Mucosa of rectum (tissue), 2 donors: ENCODE results near the gene RPIA.
A peak's percentile ranks its signal among the peaks of the same experiment; 100 is the strongest.
"Not testable (repeated sequence)": the region's sequence is repeated elsewhere in the genome, so short reads cannot be mapped to it uniquely, and the experiment has no call there.

Source experiments
- H3K27ac ChIP-seq, 2 donors: one replicate each; pipeline ENCODE4 v1.7.0; 2013; ENCODE audit warnings: inconsistent platforms in 2 of 2, low read depth in 2 of 2, low read length in 2 of 2
- H3K27me3 ChIP-seq, 2 donors: one replicate each; pipeline ENCODE4 v1.7.0; 2013; ENCODE audit warnings: low read length in 2 of 2; ENCODE audit not compliant: control insufficient read depth in 2 of 2, insufficient read depth in 2 of 2
- H3K36me3 ChIP-seq, 2 donors: one replicate each; pipeline ENCODE4 v1.7.0; 2013; ENCODE audit warnings: low read length in 2 of 2; ENCODE audit not compliant: control insufficient read depth in 2 of 2, insufficient read depth in 2 of 2
- H3K4me1 ChIP-seq, 2 donors: one replicate each; pipeline ENCODE4 v1.7.0; 2013; ENCODE audit warnings: low read length in 2 of 2, mild to moderate bottlenecking in 1 of 2; ENCODE audit not compliant: control insufficient read depth in 2 of 2, insufficient read depth in 2 of 2
- H3K4me3 ChIP-seq, 2 donors: one replicate each; pipeline ENCODE4 v1.7.0; 2013; ENCODE audit warnings: low read length in 2 of 2
- H3K9ac ChIP-seq, 2 donors: one replicate each; pipeline ENCODE4 v1.7.0; 2013; ENCODE audit warnings: low read length in 2 of 2, low read depth in 1 of 2, mild to moderate bottlenecking in 1 of 2
- H3K9me3 ChIP-seq, 2 donors: one replicate each; pipeline ENCODE4 v1.7.0; 2013; ENCODE audit warnings: low read length in 2 of 2; ENCODE audit not compliant: control insufficient read depth in 2 of 2
- donor health status: healthy.
- donor health status: Normal muscosa, but diverticular disease.

RPIA gene

GRCh38 chr2:88691339-88692183 lies at the start of gene RPIA:
Gene RPIA (plus strand): TSS chr2:88691673. CDS start chr2:88691699, 26 bp downstream.
- no peaks in the 10 kb centered on the region for H3K36me3 ChIP-seq
- H3K4me3 ChIP-seq = peak within 1 kb of the TSS; percentile 96 to 100
- H3K4me1 ChIP-seq = peaks cover 8 to 20% of the 10 kb centered on the region in 2 donors
- H3K9me3 ChIP-seq = no peaks in the 10 kb centered on the region
- no peaks in the 10 kb centered on the region for H3K27me3 ChIP-seq
- peak within 1 kb of the TSS; percentile 84 to 97 for H3K9ac ChIP-seq
- peak within 1 kb of the TSS; percentile 69 to 86 for H3K27ac ChIP-seq

- Histone ChIP-seq H3K27ac (no peak overlapping the region), H3K4me3 (no peak overlapping the region), H3K4me1 (no peaks in the 10 kb centered on the region), H3K9me3 (no peaks in the 10 kb centered on the region), H3K36me3 (no peaks in the 10 kb centered on the region), H3K9ac (no peak overlapping the region), H3K27me3 (no peaks in the 10 kb centered on the region)
Observed at GRCh38 chr2:88642278-88642677, 49.2 kb upstream of the RPIA start.

- not testable (repeated sequence) for H3K9me3 ChIP-seq, H3K4me3 ChIP-seq, H3K4me1 ChIP-seq, H3K27me3 ChIP-seq, H3K36me3 ChIP-seq, H3K27ac ChIP-seq, H3K9ac ChIP-seq
Observed at GRCh38 chr2:88645291-88645882, 46.1 kb upstream of the RPIA start.

- Histone ChIP-seq H3K27me3 (no peaks in the 10 kb centered on the region), H3K4me1 (no peaks in the 10 kb centered on the region), H3K27ac (no peak overlapping the region), H3K36me3 (no peaks in the 10 kb centered on the region), H3K4me3 (no peak overlapping the region), H3K9ac (no peak overlapping the region), H3K9me3 (no peaks in the 10 kb centered on the region)
Observed at GRCh38 chr2:88651646-88652045, 39.8 kb upstream of the RPIA start.

- Histone ChIP-seq H3K9me3 (no peaks in the 10 kb centered on the region), H3K4me1 (peaks cover 2 to 11% of the 10 kb centered on the region in 2 donors), H3K27me3 (no peaks in the 10 kb centered on the region), H3K36me3 (no peaks in the 10 kb centered on the region), H3K9ac (no peak overlapping the region), H3K4me3 (no peak overlapping the region), H3K27ac (no peak overlapping the region)
Observed at GRCh38 chr2:88654714-88655113, 36.8 kb upstream of the RPIA start.

GRCh38 chr2:88656690-88657089 lies 34.8 kb upstream of the RPIA start:
- no peak overlapping the region for H3K9ac ChIP-seq
- H3K4me3 ChIP-seq = no peak overlapping the region
- H3K4me1 ChIP-seq = peaks cover 2 to 11% of the 10 kb centered on the region in 2 donors
- H3K27ac ChIP-seq = no peak overlapping the region
- H3K9me3 ChIP-seq = no peaks in the 10 kb centered on the region
- H3K27me3 ChIP-seq = no peaks in the 10 kb centered on the region
- H3K36me3 ChIP-seq = no peaks in the 10 kb centered on the region

- Histone ChIP-seq H3K36me3 (no peaks in the 10 kb centered on the region), H3K9me3 (no peaks in the 10 kb centered on the region), H3K27me3 (no peaks in the 10 kb centered on the region), H3K4me1 (peaks cover 2 to 11% of the 10 kb centered on the region in 2 donors), H3K4me3 (no peak overlapping the region), H3K27ac (no peak overlapping the region), H3K9ac (no peak overlapping the region)
Observed at GRCh38 chr2:88657131-88657530, 34.3 kb upstream of the RPIA start.

- H3K27ac ChIP-seq = peak overlapping the region; percentile 52 to 58
- H3K9me3 ChIP-seq = no peaks in the 10 kb centered on the region
- peaks cover 2 to 11% of the 10 kb centered on the region in 2 donors for H3K4me1 ChIP-seq
- H3K4me3 ChIP-seq = no peak overlapping the region
- no peaks in the 10 kb centered on the region for H3K36me3 ChIP-seq
- H3K9ac ChIP-seq = no peak overlapping the region
- no peaks in the 10 kb centered on the region for H3K27me3 ChIP-seq
Observed at GRCh38 chr2:88658326-88658725, 33.1 kb upstream of the RPIA start.

- H3K27me3 ChIP-seq = no peaks in the 10 kb centered on the region
- H3K9ac ChIP-seq = peak overlapping the region in 1 of 2 donors; percentile 28
- H3K27ac ChIP-seq = peak overlapping the region; percentile 52 to 58
- no peaks in the 10 kb centered on the region for H3K36me3 ChIP-seq
- no peaks in the 10 kb centered on the region for H3K9me3 ChIP-seq
- H3K4me3 ChIP-seq = peak overlapping the region in 1 of 2 donors; percentile 19
- H3K4me1 ChIP-seq = peaks cover 2 to 11% of the 10 kb centered on the region in 2 donors
Observed at GRCh38 chr2:88658881-88659537, 32.5 kb upstream of the RPIA start.

GRCh38 chr2:88659538-88659915 lies 31.9 kb upstream of the RPIA start:
- Histone ChIP-seq H3K9ac (peak overlapping the region in 1 of 2 donors; percentile 28), H3K27ac (peak overlapping the region; percentile 52 to 58), H3K36me3 (no peaks in the 10 kb centered on the region), H3K27me3 (no peaks in the 10 kb centered on the region), H3K4me1 (peaks cover 2 to 11% of the 10 kb centered on the region in 2 donors), H3K4me3 (peak overlapping the region in 1 of 2 donors; percentile 19), H3K9me3 (no peaks in the 10 kb centered on the region)
